OCI-LY3 (cell line): ENCODE data around the gene SOWAHA.

Source experiments
- H2AFZ ChIP-seq: fragments of 200-600, 300-600 bp; shearing (Covaris generic); 2 replicates; pipeline ENCODE4 v1.6.0; 2014; ENCODE audit warnings: antibody characterized with exemption, low read depth, low read length
- H3K27ac ChIP-seq: fragments of 200-600, 300-600 bp; sonication (generic); 2 replicates; pipeline ENCODE4 v1.5.1; 2014; ENCODE audit warnings: mild to moderate bottlenecking, low read length, moderate library complexity, mixed read lengths
- H3K27me3 ChIP-seq: fragments of 200-600, 300-600 bp; sonication (generic); 2 replicates; pipeline ENCODE4 v1.6.1; 2014; ENCODE audit warnings: low read depth, low read length, mixed read lengths
- H3K36me3 ChIP-seq: fragments of 200-600, 300-600 bp; sonication (generic); replicated peaks from 2 replicates; pipeline ENCODE3; 2014; ENCODE audit warnings: low read depth, low read length, mixed read lengths
- H3K4me1 ChIP-seq: fragments of 300-600, 200-600 bp; sonication (generic); 2 replicates; pipeline ENCODE4 v1.6.1; 2014; ENCODE audit warnings: low read length, mixed read lengths
- H3K4me2 ChIP-seq: fragments of 200-600, 300-600 bp; sonication (generic); 2 replicates; pipeline ENCODE4 v1.6.1; 2014; ENCODE audit warnings: low read length, mixed read lengths
- H3K4me3 ChIP-seq: fragments of 300-600, 200-600 bp; sonication (generic); 2 replicates; pipeline ENCODE4 v1.5.1; 2014; ENCODE audit warnings: antibody characterized with exemption, mild to moderate bottlenecking, low read length, moderate library complexity
- H3K79me2 ChIP-seq: fragments of 300-600, 200-600 bp; shearing (Covaris generic); 2 replicates; pipeline ENCODE4 v1.6.1; 2014; ENCODE audit warnings: mild to moderate bottlenecking, low read length, mixed read lengths
- H3K9ac ChIP-seq: fragments of 300-600, 200-600 bp; shearing (Covaris generic); 2 replicates; pipeline ENCODE4 v1.6.0; 2014; ENCODE audit warnings: mild to moderate bottlenecking, low read length, moderate library complexity
- H3K9me3 ChIP-seq: fragments of 200-600, 300-600 bp; shearing (Covaris generic); 2 replicates; pipeline ENCODE4 v1.6.1; 2014; ENCODE audit warnings: low read length, mixed read lengths; ENCODE audit not compliant: insufficient read depth
- H4K20me1 ChIP-seq: fragments of 200-600, 300-600 bp; sonication (generic); 2 replicates; pipeline ENCODE4 v1.6.1; 2016; ENCODE audit warnings: low read length, mixed read lengths; ENCODE audit not compliant: insufficient read depth
- EZH2phosphoT487 ChIP-seq: fragments of 200-600 bp; shearing (Covaris generic); IDR thresholded peaks from 2 replicates; pipeline ENCODE4 v1.6.1; 2018; ENCODE audit warnings: antibody characterized with exemption, mixed run types, low read depth
- TF ChIP-seq, protein P1 (sequence below): fragments of 200-600, 300-600 bp; sonication (generic); IDR thresholded peaks from 2 replicates; pipeline ENCODE4 v1.5.1; 2014; ENCODE audit warnings: antibody characterized with exemption, low read length, low read depth

Gene SOWAHA

DNA sequence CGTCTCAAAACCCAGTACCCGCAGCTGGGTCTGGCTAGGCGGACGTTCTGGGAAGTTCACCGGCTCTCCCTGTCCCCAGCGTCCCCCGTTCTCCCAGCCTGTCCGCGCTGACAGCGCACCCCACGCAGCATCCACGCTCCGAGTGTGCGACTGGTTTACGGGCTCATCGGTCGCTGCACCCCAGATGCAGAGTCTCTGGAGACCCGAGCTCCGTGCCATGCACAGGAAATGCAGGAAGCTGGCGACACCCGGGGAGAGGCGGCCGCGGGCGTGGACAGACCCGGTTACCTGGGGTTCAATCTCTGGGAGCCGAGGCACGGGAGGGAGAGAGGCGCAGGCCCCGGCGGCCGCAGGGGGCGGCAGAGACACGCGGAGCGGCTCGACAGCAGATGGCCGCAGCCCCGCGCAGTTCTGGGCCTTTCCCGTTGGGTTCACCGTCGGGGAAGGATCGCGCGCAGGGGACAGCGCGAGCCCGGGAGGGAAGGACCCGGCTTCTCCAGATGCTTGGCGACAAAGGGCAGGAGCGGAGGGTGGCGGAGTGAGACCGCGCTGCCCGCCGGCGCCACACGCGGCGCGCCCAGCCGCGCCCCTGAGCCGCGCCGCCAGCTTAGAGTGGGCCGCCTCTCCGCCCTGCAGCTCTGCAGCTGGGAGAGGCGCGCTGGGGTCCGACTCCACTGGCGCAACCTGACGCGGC lies 16.8 kb downstream of the SOWAHA start:
- Histone ChIP-seq H3K27me3 (no peaks in the 10 kb centered on the region), H3K27ac (no peak overlapping the region), H3K79me2 (no peaks in the 10 kb centered on the region), H2AFZ (peak overlapping the region; percentile 81), H3K4me1 (0 out of 2 replicates have a peak, but pooled peaks cover 3% of the 10 kb centered on the region), H3K4me3 (peak overlapping the region; percentile 90), H3K9ac (peak overlapping the region; percentile 72), H4K20me1 (no peaks in the 10 kb centered on the region), H3K4me2 (peak overlapping the region; percentile 70), H3K9me3 (no peaks in the 10 kb centered on the region), H3K36me3 (no peaks in the 10 kb centered on the region)
- TF ChIP-seq, protein P1, sequence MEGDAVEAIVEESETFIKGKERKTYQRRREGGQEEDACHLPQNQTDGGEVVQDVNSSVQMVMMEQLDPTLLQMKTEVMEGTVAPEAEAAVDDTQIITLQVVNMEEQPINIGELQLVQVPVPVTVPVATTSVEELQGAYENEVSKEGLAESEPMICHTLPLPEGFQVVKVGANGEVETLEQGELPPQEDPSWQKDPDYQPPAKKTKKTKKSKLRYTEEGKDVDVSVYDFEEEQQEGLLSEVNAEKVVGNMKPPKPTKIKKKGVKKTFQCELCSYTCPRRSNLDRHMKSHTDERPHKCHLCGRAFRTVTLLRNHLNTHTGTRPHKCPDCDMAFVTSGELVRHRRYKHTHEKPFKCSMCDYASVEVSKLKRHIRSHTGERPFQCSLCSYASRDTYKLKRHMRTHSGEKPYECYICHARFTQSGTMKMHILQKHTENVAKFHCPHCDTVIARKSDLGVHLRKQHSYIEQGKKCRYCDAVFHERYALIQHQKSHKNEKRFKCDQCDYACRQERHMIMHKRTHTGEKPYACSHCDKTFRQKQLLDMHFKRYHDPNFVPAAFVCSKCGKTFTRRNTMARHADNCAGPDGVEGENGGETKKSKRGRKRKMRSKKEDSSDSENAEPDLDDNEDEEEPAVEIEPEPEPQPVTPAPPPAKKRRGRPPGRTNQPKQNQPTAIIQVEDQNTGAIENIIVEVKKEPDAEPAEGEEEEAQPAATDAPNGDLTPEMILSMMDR, result peak; percentile 55
- TF ChIP-seq EZH2phosphoT487, result no peak

DNA sequence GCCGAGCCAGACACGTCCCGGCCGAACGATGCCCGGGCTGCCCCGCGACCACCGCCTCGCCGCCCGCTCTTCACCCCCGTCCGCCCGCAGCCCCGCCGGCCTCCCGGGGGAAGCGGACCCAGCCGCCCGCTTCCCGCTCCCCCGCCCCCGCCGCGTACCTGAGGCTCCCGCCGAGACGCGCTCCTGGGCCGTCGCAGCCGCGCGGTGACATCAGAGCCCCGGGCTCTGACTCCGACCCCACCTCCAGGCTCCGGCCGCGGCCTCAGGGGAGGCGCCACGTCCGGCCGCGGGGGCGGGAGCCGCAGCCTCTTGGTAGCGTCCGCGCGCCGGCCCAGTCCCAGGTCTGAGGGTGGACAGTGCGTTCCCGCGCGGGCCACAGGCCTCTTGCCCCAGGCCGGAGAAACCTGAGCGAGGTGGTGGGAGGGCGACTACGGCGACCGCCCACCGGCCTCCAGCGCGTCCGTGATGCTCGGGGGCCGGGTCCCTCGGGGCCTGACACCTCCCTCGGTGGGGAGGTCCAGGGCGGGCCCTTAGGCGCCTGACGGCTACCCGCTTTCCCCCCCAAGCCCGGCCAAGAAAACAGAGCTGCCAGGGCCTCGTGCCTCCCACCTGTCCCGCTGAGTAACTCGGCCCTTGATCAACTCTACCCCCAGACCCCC lies 17.5 kb downstream of the SOWAHA start, which contains the start of gene SHROOM1:
Gene SHROOM1, minus strand, starts transcription at position 212 of the 659 bp plus-strand sequence. CDS start 4,507 bp downstream, outside the sequence.
- Histone ChIP-seq H3K4me2 (peak within 1 kb of the TSS; percentile 70), H2AFZ (peak within 1 kb of the TSS; percentile 81), H3K27ac (no peak within 1 kb of the TSS), H3K4me3 (peak within 1 kb of the TSS; percentile 90), H3K4me1 (0 out of 2 replicates have a peak, but pooled peaks cover 3% of the 10 kb centered on the region), H3K36me3 (no peaks in the 10 kb centered on the region), H3K9me3 (no peaks in the 10 kb centered on the region), H3K79me2 (no peaks in the 10 kb centered on the region), H3K9ac (peak within 1 kb of the TSS; percentile 72), H4K20me1 (no peaks in the 10 kb centered on the region), H3K27me3 (no peaks in the 10 kb centered on the region)
- no peak for TF ChIP-seq EZH2phosphoT487
- TF ChIP-seq, protein P1, result no peak

DNA sequence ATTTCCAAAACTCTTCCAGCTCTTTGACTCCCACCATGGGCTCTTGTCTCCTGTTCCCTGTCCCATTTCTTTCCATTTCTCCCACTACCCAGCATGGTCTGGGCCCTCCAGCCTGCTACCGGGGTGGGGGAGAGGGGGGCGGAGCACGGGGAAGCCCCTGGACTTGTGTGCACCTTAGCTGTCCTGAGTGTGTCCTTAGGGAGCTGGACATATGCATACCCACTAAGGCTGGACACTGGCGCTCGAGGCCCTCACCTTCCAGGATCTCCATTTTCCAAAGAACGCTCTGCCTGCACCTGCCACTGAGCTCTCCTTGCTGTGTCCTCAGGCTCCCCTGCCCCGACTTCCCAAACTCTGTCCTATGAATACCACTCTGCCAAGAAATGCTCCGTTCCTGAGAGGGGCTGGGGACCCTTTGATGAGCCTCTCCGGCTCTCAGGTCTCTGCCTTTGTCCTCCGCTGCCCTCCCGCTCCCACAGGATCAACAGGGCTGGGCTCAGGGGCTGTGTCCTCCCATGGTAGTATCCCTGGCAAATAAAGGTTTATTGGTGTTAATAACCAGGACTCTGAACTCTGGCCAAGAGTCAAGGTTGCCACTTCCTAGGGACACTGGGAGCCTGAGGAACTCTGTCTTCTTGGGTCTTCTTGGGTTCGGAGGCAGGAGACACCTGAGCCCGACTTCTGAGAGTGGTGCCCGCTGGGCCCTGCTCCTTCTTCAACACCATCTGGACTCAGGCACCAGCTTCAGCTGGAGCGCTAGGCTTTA lies 18.2 kb downstream of the SOWAHA start:
- H3K4me3 ChIP-seq, result peak overlapping the region; percentile 90
- H3K27me3 ChIP-seq, result no peaks in the 10 kb centered on the region
- H3K9me3 ChIP-seq, result no peaks in the 10 kb centered on the region
- peak overlapping the region; percentile 72; the same call in 1 of the 2 replicates for H3K9ac ChIP-seq
- no peak overlapping the region for H3K27ac ChIP-seq
- TF ChIP-seq, protein P1, result no peak
- TF ChIP-seq EZH2phosphoT487, result no peak
- no peaks in the 10 kb centered on the region for H3K79me2 ChIP-seq
- H3K4me1 ChIP-seq, result 0 out of 2 replicates have a peak, but pooled peaks cover 3% of the 10 kb centered on the region
- no peaks in the 10 kb centered on the region for H3K36me3 ChIP-seq
- peak overlapping the region; percentile 81 for H2AFZ ChIP-seq
- H3K4me2 ChIP-seq, result peak overlapping the region; percentile 70
- H4K20me1 ChIP-seq, result no peaks in the 10 kb centered on the region
